GM11168 (cell line): ENCODE results near the gene FUZ.

Experiments used
- in situ Hi-C: fragments of 300-500 bp; cut with MboI; formaldehyde crosslinking; loops from one replicate; pipeline ENCODE4 v1.12.0; 2022; ENCODE audit warnings: low sequenced_read_pairs; ENCODE audit not compliant: unreplicated experiment

FUZ gene

DNA sequence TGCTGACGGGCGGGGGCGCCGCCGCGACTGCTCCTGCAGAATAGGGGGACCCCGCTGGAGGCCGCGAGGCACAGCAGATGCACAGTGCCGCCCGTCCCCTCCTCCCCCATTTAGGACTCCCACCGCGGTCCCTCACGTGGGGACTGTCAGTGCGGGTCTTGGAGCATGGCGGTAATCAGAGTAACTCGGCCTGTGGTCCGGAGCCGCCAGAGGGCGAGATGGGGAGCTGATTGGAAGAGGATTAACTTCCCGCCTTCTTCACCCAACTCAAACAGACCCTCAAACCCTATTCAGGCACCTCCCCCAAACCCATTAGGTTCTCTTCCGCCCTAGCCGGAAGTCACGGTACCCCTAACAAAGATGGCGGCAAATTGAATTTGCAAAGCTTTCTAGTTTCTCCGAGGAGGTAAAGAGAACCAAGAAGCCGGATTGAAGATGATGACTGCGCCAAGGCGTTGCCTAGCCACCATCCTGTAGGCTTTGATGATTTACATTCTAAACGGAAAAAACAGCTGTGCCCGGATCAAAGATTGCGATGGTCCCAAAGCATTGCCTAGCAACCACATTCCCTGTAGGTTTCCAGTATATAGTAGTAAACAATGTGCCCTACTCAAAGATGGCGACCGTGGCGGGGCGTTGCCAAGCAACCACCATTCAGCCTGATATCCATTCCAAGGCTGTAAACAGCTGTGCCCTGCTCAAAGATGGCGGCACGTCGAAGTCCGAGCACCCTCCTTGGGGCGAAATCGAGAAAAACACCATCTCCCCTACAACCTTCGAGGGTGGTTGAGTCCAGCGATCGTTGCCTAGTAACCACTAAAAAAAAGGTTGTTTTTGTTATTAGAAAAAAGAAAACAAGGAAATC is at the start of gene FUZ:
FUZ (minus strand) TSS at position 296 of the 865 bp plus-strand sequence; CDS start at position 110, 186 bp downstream.
- in situ Hi-C loops: no loop called here

- in situ Hi-C loops: no loop called here
These were observed 49.5 kb upstream of the FUZ start for GRCh38 chr19:49862391-49863253.

- in situ Hi-C loops: no loop called here
These were observed 48.7 kb upstream of the FUZ start for GRCh38 chr19:49861541-49862378.

DNA sequence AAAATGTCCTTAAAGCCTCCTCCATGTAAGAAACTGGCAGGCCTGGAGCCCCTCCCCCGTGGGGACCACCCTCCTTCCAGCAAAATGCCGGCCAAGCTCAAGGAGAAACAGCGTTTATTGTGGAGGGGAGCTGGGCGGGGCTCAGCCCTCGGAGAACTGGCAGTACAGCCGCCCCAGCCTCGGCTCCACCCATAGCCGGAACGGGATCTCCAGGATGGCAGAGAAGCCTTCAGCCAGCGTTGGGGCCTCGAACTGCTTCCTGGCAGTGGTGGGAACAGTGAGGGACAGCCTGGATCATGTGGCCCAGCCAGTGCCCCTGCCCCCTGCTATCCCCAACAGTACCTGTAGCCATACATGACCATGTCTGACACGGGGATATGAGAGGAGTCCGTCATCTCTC is 48.0 kb upstream of the FUZ start:
- in situ Hi-C loops: no loop called here

DNA sequence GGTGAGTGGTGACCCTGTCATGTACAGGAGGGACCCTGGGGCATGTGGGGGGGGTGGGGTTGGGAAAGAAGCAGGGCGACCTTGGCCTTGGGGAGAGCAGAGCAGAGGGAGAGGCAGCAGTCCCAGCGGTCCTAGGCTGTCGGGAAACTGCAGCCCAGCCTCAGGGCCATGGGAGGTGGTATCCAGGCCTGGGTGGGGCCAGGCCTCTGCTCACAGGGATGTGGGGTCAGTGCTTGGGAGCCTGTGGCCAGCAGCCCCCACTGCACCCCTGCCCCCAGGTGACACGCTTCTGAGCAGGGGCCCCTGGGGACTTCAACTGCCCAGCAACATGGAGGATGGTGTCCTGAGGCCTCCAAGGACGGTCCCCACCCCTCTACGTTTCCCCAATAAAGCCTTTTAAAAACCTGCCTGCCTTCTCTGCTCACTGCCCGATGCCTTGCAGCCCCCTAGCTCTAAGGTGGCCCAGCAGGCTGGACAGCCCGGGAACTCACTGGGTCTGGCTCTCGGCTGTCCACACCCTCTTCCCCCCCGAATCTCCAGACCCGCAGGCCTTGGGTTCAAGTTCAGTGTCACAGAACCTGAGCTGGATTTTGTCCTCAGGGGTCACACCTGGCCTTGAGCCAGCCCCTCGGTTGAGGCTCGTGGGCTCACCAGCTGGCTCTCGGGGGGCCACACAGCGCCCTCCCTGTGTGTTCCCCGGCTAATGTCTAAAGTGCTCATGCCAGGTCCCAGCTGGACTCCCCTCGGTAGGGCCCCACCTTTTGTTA is 47.4 kb upstream of the FUZ start:
- in situ Hi-C loops: no loop called here

DNA sequence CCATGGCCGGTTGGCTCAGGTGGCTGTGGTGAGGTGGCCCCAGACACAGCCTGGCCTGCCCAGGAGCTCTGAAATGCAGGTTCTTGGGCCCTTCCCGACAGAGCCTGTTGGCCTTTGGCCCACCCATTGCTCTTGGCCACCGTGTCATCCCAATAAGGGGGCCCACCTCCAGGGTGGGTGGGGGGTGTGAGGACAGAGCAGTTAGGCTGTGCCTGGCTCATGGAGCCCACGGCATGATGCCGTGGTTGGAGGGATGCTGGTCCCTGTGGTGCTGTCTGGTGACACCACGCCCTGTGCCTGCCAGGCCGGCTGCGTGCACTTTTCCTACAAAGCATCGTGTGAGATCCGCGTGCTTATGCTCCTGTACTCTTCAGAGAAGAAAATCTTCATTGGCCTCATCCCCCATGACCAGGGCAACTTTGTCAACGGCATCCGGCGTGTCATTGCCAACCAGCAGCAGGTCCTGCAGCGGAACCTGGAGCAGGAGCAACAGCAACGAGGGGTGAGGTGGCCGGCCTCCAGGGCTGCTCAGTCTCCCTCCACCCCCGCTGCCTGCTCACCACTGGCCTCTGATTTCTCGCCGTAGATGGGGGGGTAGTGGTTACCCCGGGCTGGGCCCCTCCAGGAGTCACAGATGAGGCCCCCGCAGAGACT is 46.7 kb upstream of the FUZ start:
- in situ Hi-C loops: no loop called here

GRCh38 chr19:49858088-49858985 is 45.2 kb upstream of the FUZ start:
- in situ Hi-C loops: no loop called here

DNA sequence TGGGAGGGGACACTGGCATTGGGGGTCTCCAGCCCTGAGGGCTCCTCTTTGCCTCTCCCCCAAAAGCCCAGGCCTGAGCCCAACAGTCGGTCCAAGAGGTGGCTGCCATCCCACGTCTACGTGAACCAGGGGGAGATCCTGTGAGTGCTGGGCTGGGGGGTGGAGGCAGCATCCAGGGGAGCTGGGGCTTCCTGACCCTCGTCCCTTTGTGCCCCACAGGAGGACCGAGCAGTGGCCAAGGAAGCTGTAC is 44.7 kb upstream of the FUZ start:
- in situ Hi-C loops: no loop called here

GRCh38 chr19:49857061-49857837 is 44.2 kb upstream of the FUZ start:
- in situ Hi-C loops: no loop called here

- in situ Hi-C loops: no loop called here
These were observed 43.5 kb upstream of the FUZ start for GRCh38 chr19:49856574-49857021.

DNA sequence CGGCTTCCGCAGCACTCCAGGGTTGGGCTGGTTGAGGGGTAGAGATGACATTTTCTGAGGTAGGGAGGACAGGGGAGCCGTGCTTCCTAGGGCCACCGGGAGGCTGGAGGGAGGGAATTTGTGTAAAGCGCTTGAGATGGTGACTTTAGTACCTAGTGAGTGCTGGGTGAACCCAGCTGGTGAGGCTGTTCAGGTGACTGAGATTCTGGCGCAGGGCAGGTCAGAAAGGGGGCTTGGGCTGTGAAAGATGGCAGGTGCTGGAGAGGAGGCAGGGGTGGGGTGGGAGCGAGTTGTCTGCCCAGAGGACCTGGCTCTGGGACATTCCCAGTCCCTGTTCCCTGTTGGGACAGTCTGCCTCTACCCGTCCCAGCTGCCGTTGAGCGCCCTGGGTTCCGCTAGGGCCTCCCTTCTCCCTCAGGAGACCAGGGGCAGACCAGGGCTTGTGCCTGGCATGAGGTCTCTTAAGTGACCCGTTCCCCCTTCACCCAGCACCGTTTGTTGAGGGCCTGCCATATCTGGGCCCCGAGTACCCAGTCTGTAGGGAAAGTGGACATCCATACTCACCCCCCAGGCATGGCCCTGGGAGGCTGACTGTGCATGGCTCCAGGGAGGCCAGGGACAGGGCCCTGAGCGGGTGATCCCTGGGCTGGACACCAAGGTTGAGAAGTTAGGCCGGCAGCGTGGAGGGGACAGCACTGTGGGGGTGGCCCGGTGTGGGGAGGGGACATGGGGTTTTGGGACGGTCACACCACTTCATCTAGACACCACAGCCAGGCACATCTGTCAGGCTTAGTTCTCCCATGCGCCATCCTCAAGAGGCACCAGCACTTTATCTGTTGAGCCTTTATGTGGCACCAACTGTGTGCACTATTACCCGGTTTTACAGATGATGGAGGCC is 42.8 kb upstream of the FUZ start:
- in situ Hi-C loops: no loop called here

- in situ Hi-C loops: no loop called here
These were observed 42.2 kb upstream of the FUZ start for GRCh38 chr19:49855277-49855675.

GRCh38 chr19:49854378-49855263 is 41.5 kb upstream of the FUZ start:
- in situ Hi-C loops: no loop called here

- in situ Hi-C loops: no loop called here
These were observed 40.8 kb upstream of the FUZ start for GRCh38 chr19:49853852-49854377.

- in situ Hi-C loops: no loop called here
These were observed 39.6 kb upstream of the FUZ start for GRCh38 chr19:49852631-49853126.
